Stimulated activated CD4-positive, alpha-beta T cell treated with anti-CD3 and anti-CD28 coated beads, Interleukin-1b, Interleukin-23, amount 100 ng/mL, for 1 hour (primary cell): ENCODE data around the gene SERTAD4.
"Not testable (repeated sequence)": the region's sequence is repeated elsewhere in the genome, so short reads cannot be mapped to it uniquely, and the experiment has no call there.

Experiments used
- DNase-seq, 2 donors: peaks; one replicate each; pipeline ENCODE4 v3.0.0-alpha.2; 2020; ENCODE audit warnings: low read depth in 2 of 2

The SERTAD4 gene

DNA sequence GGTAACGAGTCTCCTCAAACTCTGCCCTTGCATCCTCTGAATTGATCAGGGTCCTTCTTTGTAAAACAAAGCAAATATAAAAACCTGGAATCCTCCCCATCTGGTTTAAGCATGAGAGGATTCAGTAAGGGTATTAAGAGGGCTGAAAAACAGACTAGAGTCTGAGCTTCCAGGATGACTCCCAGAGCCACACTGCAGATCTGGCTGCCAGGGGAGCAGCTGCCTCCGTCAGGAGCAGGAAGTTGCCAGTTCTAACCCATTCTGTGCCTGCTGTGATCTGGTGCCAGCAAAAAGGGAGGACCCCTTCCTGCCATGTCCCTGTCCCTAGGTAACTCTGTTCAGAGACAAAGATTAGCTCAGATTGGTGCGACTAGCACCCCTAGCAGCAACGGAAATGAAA, 27.5 kb downstream of the SERTAD4 start:
- DNase-seq: no peak

- no peak for DNase-seq
Observed at GRCh38 chr1:210262167-210262896, 29.7 kb downstream of the SERTAD4 start.

GRCh38 chr1:210262897-210263272, 30.3 kb downstream of the SERTAD4 start:
- no peak for DNase-seq

GRCh38 chr1:210263963-210264362, 31.4 kb downstream of the SERTAD4 start:
- no peak for DNase-seq

DNA sequence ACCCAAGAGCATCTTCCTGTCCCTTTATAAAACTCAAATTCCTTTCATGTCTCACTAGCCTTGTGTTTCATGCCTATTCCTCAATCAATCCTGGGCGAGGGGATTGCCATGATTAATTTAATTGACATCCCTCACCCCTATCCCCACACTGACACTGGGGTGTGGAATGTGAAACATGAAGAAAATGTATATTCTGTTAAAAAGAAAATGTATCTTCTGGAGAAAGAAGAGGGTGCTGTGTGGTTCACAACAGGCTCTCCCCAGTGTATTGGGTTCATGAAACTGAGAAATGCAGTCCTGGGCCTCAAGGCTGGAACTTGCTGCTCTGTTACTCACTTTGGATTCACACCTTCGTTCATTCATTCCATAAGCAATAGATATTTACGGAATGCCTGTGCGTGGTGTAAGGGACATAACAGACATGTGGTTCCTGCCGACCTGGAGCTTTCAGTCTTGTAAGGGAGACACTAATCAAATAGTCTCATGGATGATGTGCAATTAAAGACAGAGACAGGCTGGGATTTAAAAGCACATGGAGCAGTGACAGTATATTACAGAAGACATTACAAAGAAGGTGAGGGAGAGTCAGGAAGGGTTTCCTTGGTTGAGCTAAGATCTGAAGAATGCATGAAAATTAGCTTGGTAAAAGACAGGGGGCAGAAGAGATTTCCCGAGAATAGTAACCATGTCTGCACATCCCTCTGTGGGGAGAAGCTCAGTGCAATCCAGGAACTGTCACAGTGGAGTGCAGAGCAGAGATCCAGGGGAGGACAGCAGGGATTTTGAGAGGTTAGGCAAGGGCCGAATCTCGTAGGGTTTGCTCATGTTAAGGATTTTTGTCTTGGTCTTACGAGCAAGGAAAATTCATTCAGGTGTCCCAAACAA, 32.1 kb downstream of the SERTAD4 start:
- no peak for DNase-seq

DNA sequence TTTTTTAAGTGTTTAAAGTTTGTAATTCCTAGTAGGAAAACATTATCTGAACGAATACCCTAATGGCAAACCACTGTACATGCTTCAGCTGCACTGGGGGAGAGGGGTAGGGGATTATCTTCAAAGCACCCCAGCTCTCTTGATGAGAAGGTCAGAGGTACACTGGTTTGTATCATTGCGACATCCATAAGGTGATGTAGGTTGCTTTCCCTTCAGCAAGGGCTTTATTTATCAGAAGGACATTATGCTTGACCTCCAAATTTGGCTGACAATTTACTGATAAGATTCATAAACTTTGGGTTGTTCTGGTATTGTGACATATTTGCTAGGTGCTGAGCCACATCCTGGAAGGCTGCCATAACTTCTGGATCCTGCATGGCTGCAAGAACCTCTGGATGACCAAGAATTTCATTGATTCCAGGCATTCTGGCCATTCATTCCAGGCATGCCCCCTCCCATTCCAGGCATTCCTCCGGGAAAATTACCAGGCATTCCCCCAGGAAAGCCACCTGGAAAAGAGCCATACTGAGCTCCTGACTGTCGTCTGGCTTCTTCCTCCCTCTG, 32.9 kb downstream of the SERTAD4 start:
- DNase-seq: not testable (repeated sequence)

- no peak for DNase-seq
Observed at GRCh38 chr1:210269981-210270380, 37.4 kb downstream of the SERTAD4 start.

DNA sequence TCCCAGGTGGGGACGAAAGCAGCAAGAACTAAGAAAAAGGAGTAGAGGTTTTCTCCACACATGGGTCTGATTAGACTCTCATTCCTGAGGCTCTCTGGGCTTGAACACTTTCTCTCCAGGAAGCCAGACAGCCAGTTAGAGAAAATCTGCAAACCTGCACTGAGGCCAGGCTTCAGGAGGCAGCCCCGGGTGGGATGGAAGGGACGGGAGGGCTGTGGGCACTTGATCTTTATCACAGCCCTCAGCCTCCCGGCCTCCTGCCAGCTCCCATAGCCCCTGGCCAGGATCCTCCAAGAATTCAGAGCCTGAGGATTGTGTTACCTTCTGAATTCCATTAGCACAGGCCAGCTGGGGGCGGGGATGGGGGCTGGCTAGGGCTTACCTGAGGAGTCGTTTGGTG, 40.1 kb downstream of the SERTAD4 start:
- DNase-seq: no peak

DNA sequence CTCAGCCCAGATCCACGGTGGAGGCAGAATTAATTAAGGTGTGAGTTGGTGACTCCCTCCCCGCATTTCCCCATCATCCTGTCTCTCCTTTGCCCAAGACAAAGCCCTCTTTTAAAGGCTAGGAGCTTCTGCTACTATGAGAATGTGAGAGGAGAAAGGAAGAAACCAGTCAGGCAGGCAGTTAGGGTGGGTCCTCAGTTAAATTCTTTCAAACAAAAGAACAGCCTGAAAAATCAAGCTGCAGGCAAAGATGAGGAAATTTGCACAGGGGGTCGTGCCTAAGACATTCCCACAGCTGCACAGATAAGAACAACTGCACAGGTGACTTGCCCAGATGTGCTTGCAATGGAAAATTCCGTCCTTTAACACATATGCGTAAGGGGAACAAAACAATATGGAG, 47.6 kb downstream of the SERTAD4 start:
- DNase-seq: no peak

DNA sequence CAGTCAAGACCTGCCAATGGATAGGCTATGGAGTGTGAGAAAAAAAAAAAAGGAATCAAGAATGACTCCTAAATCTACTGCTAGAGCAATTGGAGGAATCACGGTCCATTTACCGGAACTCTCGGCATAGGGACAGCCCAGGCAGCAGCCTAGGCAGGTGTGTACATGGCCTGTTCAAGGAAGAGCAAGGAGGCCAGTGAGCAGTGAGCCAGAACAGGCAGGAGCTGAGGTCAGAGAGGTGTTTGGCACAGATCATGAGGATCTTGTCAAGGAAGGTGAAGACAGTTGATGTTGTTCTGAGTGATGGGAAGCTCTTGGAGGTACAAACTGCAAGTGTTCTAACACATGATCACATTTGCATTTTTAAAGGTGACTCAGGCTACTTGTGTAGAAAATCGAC, 55.5 kb downstream of the SERTAD4 start:
- no peak for DNase-seq

DNA sequence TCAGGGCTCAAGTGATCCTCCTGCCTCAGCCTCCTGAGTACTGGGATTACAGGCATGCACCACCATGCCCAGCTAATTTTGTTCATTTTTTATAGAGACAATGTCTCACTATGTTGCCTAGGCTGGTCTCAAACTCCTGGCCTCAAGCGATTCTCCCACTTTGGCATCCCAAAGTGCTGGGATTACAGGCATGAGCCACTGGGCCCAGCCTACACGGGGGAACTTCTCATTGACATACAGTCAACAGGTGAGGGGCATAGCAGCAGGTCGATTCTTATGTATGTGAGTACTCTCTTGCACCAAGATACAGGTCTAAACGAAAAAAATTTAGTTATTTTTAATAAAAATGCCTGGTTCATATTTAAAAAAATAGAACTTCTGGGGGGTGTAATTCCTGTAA, 56.7 kb downstream of the SERTAD4 start:
- DNase-seq: no peak

- no peak for DNase-seq
Observed at GRCh38 chr1:210291081-210291764, 58.6 kb downstream of the SERTAD4 start.

GRCh38 chr1:210291786-210292230, 59.2 kb downstream of the SERTAD4 start:
- no peak for DNase-seq

DNA sequence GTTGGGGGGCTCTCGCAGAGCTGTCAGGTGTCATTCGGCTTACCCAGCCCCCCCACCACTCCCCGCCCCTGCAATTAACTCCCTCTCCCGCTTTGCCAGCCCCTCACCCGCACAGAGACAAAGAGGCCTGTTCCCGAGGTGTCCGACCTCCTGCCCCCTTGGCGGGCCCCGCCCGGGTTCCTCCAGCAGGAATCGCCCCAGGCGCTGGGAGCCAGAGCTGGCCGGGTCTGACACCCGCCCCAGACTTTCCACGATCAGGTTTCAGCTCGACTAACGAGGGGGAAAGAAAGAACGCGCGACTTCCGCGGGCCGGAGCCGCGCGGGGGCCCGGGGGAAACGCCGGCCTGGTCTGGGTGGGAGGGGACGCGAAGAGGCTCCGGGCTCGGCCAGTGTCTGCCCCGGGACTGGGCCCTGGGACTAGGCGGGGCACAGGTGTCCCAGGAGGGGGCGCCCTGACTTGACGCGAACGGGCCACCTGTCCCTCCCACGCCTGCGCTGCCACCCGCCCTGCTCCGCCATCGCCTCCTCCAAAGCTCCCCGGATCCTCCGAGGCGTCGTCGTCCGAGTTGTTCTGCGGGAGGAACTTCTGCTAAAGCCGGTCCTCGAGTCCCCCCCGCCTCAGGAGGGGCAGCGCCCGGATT, 59.8 kb downstream of the SERTAD4 start:
- DNase-seq: no peak

- DNase-seq: no peak
Observed at GRCh38 chr1:210293171-210293607, 60.6 kb downstream of the SERTAD4 start.

DNA sequence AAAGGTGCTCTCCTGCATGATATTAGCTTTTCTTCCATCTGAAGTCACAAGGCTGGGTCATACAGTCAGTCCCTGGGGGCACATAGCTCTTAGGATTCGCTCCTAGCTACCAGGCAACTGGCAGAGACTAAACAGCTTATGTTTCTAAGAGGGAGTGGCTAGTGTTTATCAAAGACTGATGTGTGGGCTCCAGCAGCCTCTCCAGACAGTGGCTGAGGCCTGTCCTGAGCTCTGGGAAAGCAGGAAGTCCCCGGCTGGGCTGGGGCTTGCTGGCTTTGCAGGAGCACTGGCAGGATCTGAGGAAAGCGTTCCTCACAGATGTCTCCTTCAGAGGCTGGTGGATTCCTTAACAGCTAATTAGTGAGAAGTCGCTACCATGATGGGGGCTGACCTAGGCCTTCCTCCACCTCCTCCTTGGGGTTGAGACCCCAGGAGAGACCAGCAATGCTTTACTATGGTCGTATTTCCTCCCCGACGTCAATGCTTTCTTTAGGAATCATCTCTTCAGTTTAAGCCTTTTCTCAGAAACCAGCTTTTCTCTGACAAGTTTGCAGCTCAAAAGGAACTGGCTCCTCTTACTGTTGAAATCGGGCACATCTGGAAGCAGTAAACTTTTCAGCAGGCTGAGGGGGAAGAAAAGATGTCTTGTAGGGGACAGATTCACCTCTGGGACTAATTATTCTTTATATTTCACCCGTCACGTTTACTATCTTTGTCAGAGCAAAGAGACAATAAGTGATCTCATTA, 62.6 kb downstream of the SERTAD4 start:
- DNase-seq: no peak
